ENCODE results near the gene TRABD2B.

DNA sequence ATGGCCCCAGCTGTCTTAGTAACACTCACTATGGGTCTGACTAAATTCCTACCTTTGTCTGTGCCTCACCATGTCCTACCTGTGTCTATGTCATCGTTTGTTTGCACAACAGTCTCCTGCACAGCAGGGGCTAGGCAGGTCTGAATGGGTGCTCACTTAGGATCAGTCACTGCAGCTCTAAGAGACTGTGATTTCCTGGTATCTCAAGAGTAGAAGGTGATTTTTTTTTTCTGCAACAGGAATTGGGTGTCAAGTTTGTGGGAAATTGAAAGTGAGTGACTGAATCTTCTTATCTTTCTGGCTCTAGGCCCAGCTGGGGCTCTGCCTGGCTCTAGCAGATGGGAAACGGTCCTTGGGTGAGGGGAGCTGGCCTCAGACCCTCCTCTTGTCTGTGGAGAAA, 46.4 kb upstream of the TRABD2B start:
- TF ChIP-seq, protein P1, sequence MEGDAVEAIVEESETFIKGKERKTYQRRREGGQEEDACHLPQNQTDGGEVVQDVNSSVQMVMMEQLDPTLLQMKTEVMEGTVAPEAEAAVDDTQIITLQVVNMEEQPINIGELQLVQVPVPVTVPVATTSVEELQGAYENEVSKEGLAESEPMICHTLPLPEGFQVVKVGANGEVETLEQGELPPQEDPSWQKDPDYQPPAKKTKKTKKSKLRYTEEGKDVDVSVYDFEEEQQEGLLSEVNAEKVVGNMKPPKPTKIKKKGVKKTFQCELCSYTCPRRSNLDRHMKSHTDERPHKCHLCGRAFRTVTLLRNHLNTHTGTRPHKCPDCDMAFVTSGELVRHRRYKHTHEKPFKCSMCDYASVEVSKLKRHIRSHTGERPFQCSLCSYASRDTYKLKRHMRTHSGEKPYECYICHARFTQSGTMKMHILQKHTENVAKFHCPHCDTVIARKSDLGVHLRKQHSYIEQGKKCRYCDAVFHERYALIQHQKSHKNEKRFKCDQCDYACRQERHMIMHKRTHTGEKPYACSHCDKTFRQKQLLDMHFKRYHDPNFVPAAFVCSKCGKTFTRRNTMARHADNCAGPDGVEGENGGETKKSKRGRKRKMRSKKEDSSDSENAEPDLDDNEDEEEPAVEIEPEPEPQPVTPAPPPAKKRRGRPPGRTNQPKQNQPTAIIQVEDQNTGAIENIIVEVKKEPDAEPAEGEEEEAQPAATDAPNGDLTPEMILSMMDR (IDR thresholded peaks at IDR 0.05), result no peak
- TF ChIP-seq POLR2A (IDR thresholded peaks at IDR 0.05), result no peak
